Activated naive CD8-positive, alpha-beta T cell treated with anti-CD3 and anti-CD28 coated beads, Interleukin-2, amount 50 U/mL, for 24 hours (primary cell): ENCODE results near the gene IRAK4.

Experiments used
- ATAC-seq: fragments of 150-1000 bp; cut with Tn5 transposase; one replicate; pipeline ENCODE4 v1.10.0; 2021
- DNase-seq: peaks from one replicate; pipeline ENCODE4 v3.0.0; 2021
- H3K27ac Mint-ChIP-seq: one replicate; pipeline ENCODE4 v1.8.0; 2021; ENCODE audit warnings: mild to moderate bottlenecking, mixed read lengths
- H3K27me3 Mint-ChIP-seq: one replicate; pipeline ENCODE4 v1.8.0; 2021; ENCODE audit warnings: mixed read lengths
- H3K36me3 Mint-ChIP-seq: one replicate; pipeline ENCODE4 v1.8.0; 2021; ENCODE audit warnings: low read depth, mixed read lengths
- H3K4me1 Mint-ChIP-seq: one replicate; pipeline ENCODE4 v1.8.0; 2021; ENCODE audit warnings: mixed read lengths
- H3K4me3 Mint-ChIP-seq: one replicate; pipeline ENCODE4 v1.8.0; 2021; ENCODE audit warnings: mild to moderate bottlenecking, moderate library complexity, mixed read lengths
- H3K9me3 Mint-ChIP-seq: one replicate; pipeline ENCODE4 v1.8.0; 2021; ENCODE audit warnings: mixed read lengths

The IRAK4 gene

GRCh38 chr12:43835656-43836474, 77.1 kb downstream of the IRAK4 start, which contains the start of gene TMEM117:
TSS of gene TMEM117 (plus strand) at chr12:43836081.
- H3K9me3 Mint-ChIP-seq, result no peaks in the 10 kb centered on the region
- H3K4me1 Mint-ChIP-seq, result peaks cover 47% of the 10 kb centered on the region
- peak within 1 kb of the TSS; percentile 82 for H3K4me3 Mint-ChIP-seq
- no peaks in the 10 kb centered on the region for H3K36me3 Mint-ChIP-seq
- peak within 1 kb of the TSS; percentile 81 for H3K27ac Mint-ChIP-seq
- H3K27me3 Mint-ChIP-seq, result peaks cover 4% of the 10 kb centered on the region
- peak; percentile 57 for DNase-seq
- peak; percentile 62 for ATAC-seq

- peak overlapping the region; percentile 76 for H3K27ac Mint-ChIP-seq
- DNase-seq (no peak), ATAC-seq (no peak)
- H3K4me1 Mint-ChIP-seq, result peaks cover 43% of the 10 kb centered on the region
- no peaks in the 10 kb centered on the region for H3K36me3 Mint-ChIP-seq
- H3K9me3 Mint-ChIP-seq, result no peaks in the 10 kb centered on the region
- H3K4me3 Mint-ChIP-seq, result peak overlapping the region; percentile 82
- peaks cover 4% of the 10 kb centered on the region for H3K27me3 Mint-ChIP-seq
These were observed 77.8 kb downstream of the IRAK4 start for GRCh38 chr12:43836475-43836989.
